Measurements from ENCODE around the gene CSRP1.

CSRP1 gene

GRCh38 chr1:201456499-201457309 lies 50.2 kb downstream of the CSRP1 start:
- Histone ChIP-seq H3K4me3 (ENCODE audit: low read length) (peak overlapping the region; percentile 66), H3K9me3 (ENCODE audit: control insufficient read depth, low read length) (no peaks in the 10 kb centered on the region), H3K27me3 (replicated peaks; ENCODE audit: control insufficient read depth, insufficient read depth, low read length) (no peaks in the 10 kb centered on the region), H3K4me1 (ENCODE audit: control insufficient read depth, insufficient read depth, low read length) (peaks cover 60% of the 10 kb centered on the region), H3K36me3 (ENCODE audit: control insufficient read depth, insufficient read depth, low read length, severe bottlenecking) (no peaks in the 10 kb centered on the region), H3K9ac (ENCODE audit: low read length) (peak overlapping the region; percentile 85)
- peak; percentile 96 for DNase-seq (ENCODE audit: low read depth)

GRCh38 chr1:201455098-201455497 lies 51.8 kb downstream of the CSRP1 start:
- H3K36me3 ChIP-seq (ENCODE audit: control insufficient read depth, insufficient read depth, low read length, severe bottlenecking) = no peaks in the 10 kb centered on the region
- peaks cover 58% of the 10 kb centered on the region for H3K4me1 ChIP-seq (ENCODE audit: control insufficient read depth, insufficient read depth, low read length)
- H3K27me3 ChIP-seq (replicated peaks; ENCODE audit: control insufficient read depth, insufficient read depth, low read length) = no peaks in the 10 kb centered on the region
- H3K9me3 ChIP-seq (ENCODE audit: control insufficient read depth, low read length) = no peaks in the 10 kb centered on the region
- H3K9ac ChIP-seq (ENCODE audit: low read length) = no peak overlapping the region
- no peak overlapping the region for H3K4me3 ChIP-seq (ENCODE audit: low read length)
- DNase-seq (ENCODE audit: low read depth) = no peak

- no peak overlapping the region for H3K9ac ChIP-seq (ENCODE audit: low read length)
- no peaks in the 10 kb centered on the region for H3K36me3 ChIP-seq (ENCODE audit: control insufficient read depth, insufficient read depth, low read length, severe bottlenecking)
- DNase-seq (ENCODE audit: low read depth) = no peak
- peaks cover 53% of the 10 kb centered on the region for H3K4me1 ChIP-seq (ENCODE audit: control insufficient read depth, insufficient read depth, low read length)
- no peak overlapping the region for H3K4me3 ChIP-seq (ENCODE audit: low read length)
- no peaks in the 10 kb centered on the region for H3K9me3 ChIP-seq (ENCODE audit: control insufficient read depth, low read length)
- no peaks in the 10 kb centered on the region for H3K27me3 ChIP-seq (replicated peaks; ENCODE audit: control insufficient read depth, insufficient read depth, low read length)
These were observed 52.3 kb downstream of the CSRP1 start for GRCh38 chr1:201454608-201455007.

- Histone ChIP-seq H3K9ac (ENCODE audit: low read length) (no peak overlapping the region), H3K4me1 (ENCODE audit: control insufficient read depth, insufficient read depth, low read length) (peaks cover 61% of the 10 kb centered on the region), H3K27me3 (replicated peaks; ENCODE audit: control insufficient read depth, insufficient read depth, low read length) (no peaks in the 10 kb centered on the region), H3K4me3 (ENCODE audit: low read length) (no peak overlapping the region), H3K9me3 (ENCODE audit: control insufficient read depth, low read length) (no peaks in the 10 kb centered on the region), H3K36me3 (ENCODE audit: control insufficient read depth, insufficient read depth, low read length, severe bottlenecking) (no peaks in the 10 kb centered on the region)
- no peak for DNase-seq (ENCODE audit: low read depth)
These were observed 54.1 kb downstream of the CSRP1 start for GRCh38 chr1:201452866-201453265.

- DNase-seq (ENCODE audit: low read depth) = peak; percentile 89
These were observed 56.1 kb downstream of the CSRP1 start for GRCh38 chr1:201450721-201451291.

GRCh38 chr1:201448990-201449389 lies 57.9 kb downstream of the CSRP1 start:
- Histone ChIP-seq H3K27me3 (replicated peaks; ENCODE audit: control insufficient read depth, insufficient read depth, low read length) (no peaks in the 10 kb centered on the region), H3K4me1 (ENCODE audit: control insufficient read depth, insufficient read depth, low read length) (peaks cover 39% of the 10 kb centered on the region), H3K9me3 (ENCODE audit: control insufficient read depth, low read length) (no peaks in the 10 kb centered on the region), H3K4me3 (ENCODE audit: low read length) (no peak overlapping the region), H3K36me3 (ENCODE audit: control insufficient read depth, insufficient read depth, low read length, severe bottlenecking) (no peaks in the 10 kb centered on the region), H3K9ac (ENCODE audit: low read length) (peak overlapping the region; percentile 52)
- DNase-seq (ENCODE audit: low read depth) = no peak

More at GRCh38 chr1:201450721-201451291, 56.1 kb downstream of the CSRP1 start:
- H3K9me3 ChIP-seq (ENCODE audit: control insufficient read depth, low read length) = no peaks in the 10 kb centered on the region
- peaks cover 47% of the 10 kb centered on the region for H3K4me1 ChIP-seq (ENCODE audit: control insufficient read depth, insufficient read depth, low read length)
- no peaks in the 10 kb centered on the region for H3K27me3 ChIP-seq (replicated peaks; ENCODE audit: control insufficient read depth, insufficient read depth, low read length)
- no peaks in the 10 kb centered on the region for H3K36me3 ChIP-seq (ENCODE audit: control insufficient read depth, insufficient read depth, low read length, severe bottlenecking)
- H3K4me3 ChIP-seq (ENCODE audit: low read length) = peak overlapping the region; percentile 52
- peak overlapping the region; percentile 81 for H3K9ac ChIP-seq (ENCODE audit: low read length)

GRCh38 chr1:201447903-201448871 lies 58.7 kb downstream of the CSRP1 start:
- Histone ChIP-seq H3K27me3 (replicated peaks; ENCODE audit: control insufficient read depth, insufficient read depth, low read length) (no peaks in the 10 kb centered on the region), H3K36me3 (ENCODE audit: control insufficient read depth, insufficient read depth, low read length, severe bottlenecking) (no peaks in the 10 kb centered on the region), H3K9ac (ENCODE audit: low read length) (peak overlapping the region; percentile 52), H3K4me3 (ENCODE audit: low read length) (no peak overlapping the region), H3K9me3 (ENCODE audit: control insufficient read depth, low read length) (no peaks in the 10 kb centered on the region), H3K4me1 (ENCODE audit: control insufficient read depth, insufficient read depth, low read length) (peaks cover 37% of the 10 kb centered on the region)
- peak; percentile 79 for DNase-seq (ENCODE audit: low read depth)

GRCh38 chr1:201445310-201445709 lies 61.6 kb downstream of the CSRP1 start:
- Histone ChIP-seq H3K9ac (ENCODE audit: low read length) (no peak overlapping the region), H3K4me3 (ENCODE audit: low read length) (no peak overlapping the region), H3K9me3 (ENCODE audit: control insufficient read depth, low read length) (peaks cover 6% of the 10 kb centered on the region), H3K27me3 (replicated peaks; ENCODE audit: control insufficient read depth, insufficient read depth, low read length) (no peaks in the 10 kb centered on the region), H3K4me1 (ENCODE audit: control insufficient read depth, insufficient read depth, low read length) (peaks cover 19% of the 10 kb centered on the region), H3K36me3 (ENCODE audit: control insufficient read depth, insufficient read depth, low read length, severe bottlenecking) (no peaks in the 10 kb centered on the region)
- no peak for DNase-seq (ENCODE audit: low read depth)

GRCh38 chr1:201444792-201445191 lies 62.1 kb downstream of the CSRP1 start:
- H3K27me3 ChIP-seq (replicated peaks; ENCODE audit: control insufficient read depth, insufficient read depth, low read length) = no peaks in the 10 kb centered on the region
- H3K4me3 ChIP-seq (ENCODE audit: low read length) = no peak overlapping the region
- H3K9me3 ChIP-seq (ENCODE audit: control insufficient read depth, low read length) = peaks cover 6% of the 10 kb centered on the region
- peaks cover 18% of the 10 kb centered on the region for H3K4me1 ChIP-seq (ENCODE audit: control insufficient read depth, insufficient read depth, low read length)
- no peaks in the 10 kb centered on the region for H3K36me3 ChIP-seq (ENCODE audit: control insufficient read depth, insufficient read depth, low read length, severe bottlenecking)
- no peak overlapping the region for H3K9ac ChIP-seq (ENCODE audit: low read length)
- DNase-seq (ENCODE audit: low read depth) = no peak

GRCh38 chr1:201443747-201444146 lies 63.2 kb downstream of the CSRP1 start:
- peaks cover 6% of the 10 kb centered on the region for H3K9me3 ChIP-seq (ENCODE audit: control insufficient read depth, low read length)
- no peak overlapping the region for H3K4me3 ChIP-seq (ENCODE audit: low read length)
- H3K36me3 ChIP-seq (ENCODE audit: control insufficient read depth, insufficient read depth, low read length, severe bottlenecking) = no peaks in the 10 kb centered on the region
- no peak overlapping the region for H3K9ac ChIP-seq (ENCODE audit: low read length)
- no peaks in the 10 kb centered on the region for H3K27me3 ChIP-seq (replicated peaks; ENCODE audit: control insufficient read depth, insufficient read depth, low read length)
- no peak for DNase-seq (ENCODE audit: low read depth)
- peaks cover 14% of the 10 kb centered on the region for H3K4me1 ChIP-seq (ENCODE audit: control insufficient read depth, insufficient read depth, low read length)

GRCh38 chr1:201436969-201437368 lies 70.0 kb downstream of the CSRP1 start:
- peaks cover 12% of the 10 kb centered on the region for H3K4me1 ChIP-seq (ENCODE audit: control insufficient read depth, insufficient read depth, low read length)
- H3K36me3 ChIP-seq (ENCODE audit: control insufficient read depth, insufficient read depth, low read length, severe bottlenecking) = no peaks in the 10 kb centered on the region
- peaks cover 6% of the 10 kb centered on the region for H3K9me3 ChIP-seq (ENCODE audit: control insufficient read depth, low read length)
- no peak overlapping the region for H3K9ac ChIP-seq (ENCODE audit: low read length)
- H3K27me3 ChIP-seq (replicated peaks; ENCODE audit: control insufficient read depth, insufficient read depth, low read length) = no peaks in the 10 kb centered on the region
- H3K4me3 ChIP-seq (ENCODE audit: low read length) = no peak overlapping the region
- no peak for DNase-seq (ENCODE audit: low read depth)
